Fibroblast of skin of back (primary cell): Measurements from ENCODE around the gene MAMDC4.
"Not testable (repeated sequence)": the region's sequence is repeated elsewhere in the genome, so short reads cannot be mapped to it uniquely, and the experiment has no call there.

ENCODE experiments used
- DNase-seq: peaks from one replicate; pipeline ENCODE4 v3.0.0-alpha.2; 2013

The MAMDC4 gene

DNA sequence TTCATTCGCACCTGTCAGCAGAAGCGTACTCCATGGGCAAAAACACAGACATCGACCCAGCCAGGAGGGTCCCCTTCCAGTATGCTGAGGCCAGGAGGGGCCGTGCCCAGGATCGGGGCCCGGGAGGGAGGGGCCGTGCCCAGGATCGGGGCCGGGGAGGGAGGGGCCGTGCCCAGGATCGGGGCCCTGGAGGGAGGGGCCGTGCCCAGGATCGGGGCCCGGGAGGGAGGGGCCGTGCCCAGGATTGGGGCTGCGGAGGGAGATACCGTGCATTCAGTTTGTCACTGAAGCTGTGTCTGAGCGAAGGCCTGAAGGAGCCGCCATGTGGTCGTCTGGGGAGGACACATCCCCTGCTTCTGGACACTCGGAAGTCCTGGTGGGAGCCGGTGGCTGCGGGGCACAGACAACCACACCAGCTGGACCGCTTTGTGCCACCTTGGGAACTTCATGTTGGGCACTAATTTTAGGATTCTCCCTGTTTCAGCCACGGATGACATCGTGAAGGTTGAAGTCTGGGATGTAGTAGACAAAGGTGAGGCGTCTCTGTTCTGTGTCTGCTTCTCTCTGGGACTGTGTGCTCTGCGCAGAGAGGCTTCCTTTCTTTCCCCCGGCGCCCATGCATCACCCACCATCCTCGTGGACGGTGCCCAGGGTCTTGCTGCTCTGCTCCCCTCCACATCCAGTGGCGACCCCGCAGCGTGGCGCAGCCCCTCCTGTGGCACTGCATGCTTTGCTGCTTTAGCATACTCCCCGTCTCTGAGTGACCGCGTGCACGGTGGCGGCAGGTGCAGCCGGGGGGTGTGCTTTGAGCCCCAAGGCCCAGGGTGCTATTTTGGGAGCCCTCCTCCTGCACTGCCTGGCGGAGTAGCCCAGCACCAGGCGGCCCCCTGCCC, 26.6 kb upstream of the MAMDC4 start:
- no peak for DNase-seq

GRCh38 chr9:136826188-136826541, 26.0 kb upstream of the MAMDC4 start:
- DNase-seq, result no peak

DNA sequence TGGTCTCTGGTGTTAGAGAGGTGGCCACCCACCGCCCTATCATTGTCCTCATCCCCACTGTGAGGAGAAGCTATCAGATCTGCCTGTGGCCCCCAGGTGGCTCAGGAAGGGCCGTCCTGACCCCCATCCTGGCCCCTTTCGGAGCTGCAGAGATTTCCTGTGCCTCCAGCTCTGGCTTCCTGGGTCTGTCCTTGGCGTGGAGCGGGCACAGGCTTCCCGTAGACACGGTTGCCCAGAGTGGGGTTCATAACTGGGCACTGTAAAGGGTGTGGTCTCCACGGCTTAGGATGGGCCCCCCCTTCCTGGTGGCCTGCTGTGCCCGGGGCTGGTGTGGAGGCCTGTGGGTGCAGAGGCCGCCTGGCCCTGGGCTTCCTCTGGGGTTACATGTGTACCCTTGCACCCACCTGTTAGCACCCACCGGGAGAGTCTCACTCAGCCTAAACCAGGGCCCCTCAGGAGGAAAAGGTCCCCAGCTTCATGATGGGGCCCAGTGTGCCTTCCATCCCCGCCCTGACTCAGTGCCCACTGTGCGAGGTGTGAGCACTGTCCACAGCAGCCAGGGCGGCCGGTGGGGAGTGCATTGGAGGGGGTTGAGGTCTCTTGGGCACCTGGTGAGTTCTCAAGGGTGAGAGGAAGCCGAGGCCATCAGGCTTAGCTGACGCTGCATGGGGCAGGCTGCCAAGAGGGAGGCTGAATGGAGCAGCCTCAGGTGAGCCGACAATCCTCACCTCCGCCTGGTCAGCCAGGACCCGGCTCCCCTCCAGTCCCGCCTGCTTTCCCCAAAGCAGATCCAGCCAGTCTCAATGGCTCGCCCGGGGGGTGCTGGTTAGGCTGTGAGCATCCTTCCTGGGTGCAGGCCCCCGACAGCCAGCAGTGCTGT, 25.2 kb upstream of the MAMDC4 start:
- no peak for DNase-seq

DNA sequence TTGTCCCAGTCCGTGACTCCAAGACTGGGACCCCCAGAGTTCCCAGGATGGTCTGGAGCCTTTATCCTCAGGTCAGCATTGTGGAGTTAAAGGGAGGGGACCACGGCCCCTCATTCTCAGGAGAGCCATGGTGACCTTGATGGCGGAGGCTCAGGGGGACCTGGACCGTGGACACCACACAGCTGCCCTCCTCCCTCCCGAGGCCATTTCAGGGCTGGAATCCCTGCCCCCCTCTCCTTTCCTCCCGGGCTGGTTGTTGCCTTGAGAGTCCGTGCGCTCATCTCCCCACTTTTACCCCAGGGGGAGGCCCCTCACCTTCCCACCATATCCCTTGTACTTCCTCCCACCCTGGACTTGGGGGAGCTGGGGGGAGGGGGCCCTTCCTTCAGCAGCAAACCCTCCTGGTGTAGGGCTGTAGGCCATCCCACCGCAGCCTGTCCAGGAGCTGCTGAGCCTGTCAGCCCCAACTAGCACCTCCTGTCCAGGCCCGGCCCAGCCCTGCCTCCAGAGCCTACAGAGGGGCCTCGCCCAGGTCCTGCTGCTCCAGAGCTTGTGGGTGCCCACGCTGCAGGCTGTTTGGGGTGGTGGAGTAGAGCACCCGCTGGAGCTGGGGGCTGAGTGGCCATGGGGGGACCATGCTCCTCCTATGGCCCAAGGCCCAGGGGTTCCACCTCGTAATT, 24.2 kb upstream of the MAMDC4 start:
- DNase-seq, result no peak

DNA sequence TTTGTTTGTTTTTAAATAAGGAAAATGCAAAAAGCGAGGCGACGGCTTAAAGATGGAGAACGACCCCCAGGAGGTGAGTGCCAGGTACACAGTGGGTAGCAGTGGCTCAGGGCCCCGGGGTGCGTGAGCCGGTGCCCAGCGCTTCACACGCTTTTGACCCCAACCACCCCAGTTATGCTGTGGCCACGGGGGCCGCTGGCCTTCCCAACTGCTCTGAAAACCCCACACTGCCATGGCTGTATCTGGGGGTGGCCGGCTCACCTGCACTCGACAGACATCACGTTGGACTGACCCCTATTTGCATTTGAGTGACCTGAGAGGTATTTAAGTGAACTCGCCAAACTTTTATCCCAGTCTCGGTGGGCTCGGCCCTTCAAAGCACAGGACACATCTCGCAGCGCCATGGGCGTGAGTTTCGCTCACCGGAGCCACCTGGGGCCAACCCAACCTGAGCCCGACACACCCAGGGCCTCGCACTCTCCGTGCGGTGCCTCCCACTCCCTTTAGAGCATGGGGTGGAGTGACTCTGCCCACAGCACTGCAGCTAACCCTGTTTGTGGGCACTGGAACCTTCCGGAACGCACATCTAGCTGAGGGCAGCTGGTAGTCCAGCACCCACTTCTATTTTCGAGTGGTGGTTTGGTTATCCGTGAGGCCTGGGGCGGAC, 23.5 kb upstream of the MAMDC4 start:
- no peak for DNase-seq

DNA sequence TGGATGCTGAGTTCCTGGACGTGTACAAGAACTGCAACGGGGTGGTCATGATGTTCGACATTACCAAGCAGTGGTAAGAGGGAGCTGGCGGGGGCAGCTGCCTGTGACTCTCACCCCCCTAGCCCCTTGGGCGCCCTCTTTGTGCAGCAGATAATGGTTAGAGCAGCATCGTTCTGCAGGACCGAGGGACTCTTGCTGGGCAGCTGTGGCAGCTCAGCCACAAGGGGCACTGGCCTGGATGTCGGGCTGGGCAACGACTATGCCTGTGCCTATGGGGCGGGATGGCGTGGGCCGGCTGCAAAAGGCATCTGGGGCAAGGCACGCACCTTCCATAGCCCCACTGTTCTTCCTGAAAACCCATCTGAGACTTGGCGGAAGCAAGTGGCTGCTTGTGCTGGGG, 22.7 kb upstream of the MAMDC4 start:
- DNase-seq, result no peak

DNA sequence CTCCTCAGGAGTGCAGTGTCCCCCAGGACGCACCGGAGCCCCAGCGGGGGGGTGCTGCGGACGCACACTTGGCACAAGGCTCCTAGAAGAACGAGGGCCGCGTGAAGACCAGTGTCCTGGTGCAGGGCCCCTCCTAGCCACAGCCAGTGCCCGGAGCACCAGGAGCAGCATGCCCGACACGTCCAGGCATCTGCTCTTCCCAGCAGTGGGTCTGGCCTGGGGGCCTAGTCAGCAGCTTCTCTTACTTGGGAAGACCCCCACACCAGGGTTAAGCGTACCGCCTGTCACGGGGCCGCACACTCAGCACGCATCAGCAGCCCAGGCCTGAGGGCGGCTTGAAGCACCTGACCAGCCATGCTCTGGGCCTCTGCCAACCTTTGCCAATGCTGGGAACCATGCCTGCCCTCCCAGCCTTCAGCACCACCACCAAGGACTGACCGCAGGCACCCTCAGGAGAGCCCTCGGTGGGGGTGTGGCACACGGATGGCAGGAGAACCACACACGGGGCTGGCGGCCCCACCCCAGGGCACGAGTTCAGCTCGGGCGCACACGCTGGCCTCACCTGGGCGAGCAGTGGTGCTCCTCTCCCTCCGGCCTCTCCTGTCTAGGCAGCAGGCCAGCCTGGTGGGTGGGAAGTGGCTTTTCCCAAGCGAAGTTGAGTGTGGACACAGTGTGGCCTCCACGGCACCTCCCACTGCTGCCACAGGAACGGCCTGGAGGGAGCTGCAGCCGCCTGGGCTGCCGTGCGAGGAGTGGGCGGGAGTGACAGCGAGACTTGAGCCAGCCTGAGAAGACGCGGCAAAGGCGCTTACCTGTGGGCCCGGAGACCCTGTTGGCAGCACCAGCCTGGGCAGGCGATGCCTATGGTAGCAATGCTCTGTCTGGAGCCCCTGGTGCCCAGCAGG, 21.9 kb upstream of the MAMDC4 start:
- DNase-seq, result no peak

- no peak for DNase-seq
Observed at GRCh38 chr9:136831002-136831719, 21.0 kb upstream of the MAMDC4 start.

DNA sequence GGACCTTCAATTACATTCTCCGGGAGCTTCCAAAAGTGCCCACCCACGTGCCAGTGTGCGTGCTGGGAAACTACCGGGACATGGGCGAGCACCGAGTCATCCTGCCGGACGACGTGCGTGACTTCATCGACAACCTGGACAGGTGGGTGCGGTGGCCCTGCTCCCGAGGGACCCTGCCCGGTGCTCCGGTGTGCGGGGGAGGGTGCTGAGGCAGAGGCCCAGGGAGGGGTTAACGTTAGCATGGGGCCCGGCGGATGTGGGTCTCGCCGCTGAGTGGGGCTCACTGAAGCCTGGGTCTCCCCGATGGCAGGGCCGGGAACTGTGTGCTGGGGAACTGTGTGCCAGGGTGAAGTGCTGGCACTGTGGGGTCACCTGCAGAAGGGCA, 20.4 kb upstream of the MAMDC4 start:
- no peak for DNase-seq

GRCh38 chr9:136832581-136832980, 19.6 kb upstream of the MAMDC4 start:
- no peak for DNase-seq

- DNase-seq, result not testable (repeated sequence)
Observed at GRCh38 chr9:136833381-136834048, 18.6 kb upstream of the MAMDC4 start.

DNA sequence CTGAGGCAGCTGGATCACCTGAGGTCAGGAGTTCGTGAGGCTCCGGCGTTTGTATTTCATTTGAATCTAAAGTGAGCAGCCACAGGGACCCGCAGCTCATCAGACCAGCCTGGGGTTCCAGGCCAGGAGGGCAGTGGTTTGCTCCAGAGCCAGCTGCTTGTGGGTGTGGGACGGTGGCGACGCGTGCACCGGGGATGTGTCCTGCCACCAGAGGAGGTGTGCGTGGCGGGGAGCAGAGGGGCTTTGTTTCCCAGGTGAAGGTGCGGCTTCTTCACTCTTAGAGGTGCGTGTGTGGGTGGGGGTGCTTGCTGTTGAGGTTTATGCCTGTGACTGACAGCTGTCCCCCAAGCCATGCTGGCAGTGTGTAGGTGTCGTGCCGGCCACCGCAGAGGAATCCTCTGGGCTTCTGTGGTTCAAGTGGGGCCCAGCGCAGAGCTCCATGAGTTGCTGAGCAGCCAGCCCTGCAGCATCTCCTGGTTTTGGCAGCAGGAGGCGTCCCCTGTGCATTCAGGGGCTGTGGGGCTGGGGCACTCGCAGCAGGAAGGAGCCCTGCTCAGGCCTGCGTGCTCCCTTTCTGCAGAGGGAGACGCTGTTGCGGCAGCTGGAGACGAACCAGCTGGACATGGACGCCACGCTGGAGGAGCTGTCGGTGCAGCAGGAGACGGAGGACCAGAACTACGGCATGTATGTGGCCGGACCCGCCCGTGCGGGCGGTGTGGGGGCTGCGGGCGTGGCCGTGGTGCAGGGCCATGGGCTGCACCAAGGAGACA, 16.8 kb upstream of the MAMDC4 start:
- DNase-seq, result no peak

- DNase-seq, result no peak
Observed at GRCh38 chr9:136835932-136836904, 15.9 kb upstream of the MAMDC4 start.

DNA sequence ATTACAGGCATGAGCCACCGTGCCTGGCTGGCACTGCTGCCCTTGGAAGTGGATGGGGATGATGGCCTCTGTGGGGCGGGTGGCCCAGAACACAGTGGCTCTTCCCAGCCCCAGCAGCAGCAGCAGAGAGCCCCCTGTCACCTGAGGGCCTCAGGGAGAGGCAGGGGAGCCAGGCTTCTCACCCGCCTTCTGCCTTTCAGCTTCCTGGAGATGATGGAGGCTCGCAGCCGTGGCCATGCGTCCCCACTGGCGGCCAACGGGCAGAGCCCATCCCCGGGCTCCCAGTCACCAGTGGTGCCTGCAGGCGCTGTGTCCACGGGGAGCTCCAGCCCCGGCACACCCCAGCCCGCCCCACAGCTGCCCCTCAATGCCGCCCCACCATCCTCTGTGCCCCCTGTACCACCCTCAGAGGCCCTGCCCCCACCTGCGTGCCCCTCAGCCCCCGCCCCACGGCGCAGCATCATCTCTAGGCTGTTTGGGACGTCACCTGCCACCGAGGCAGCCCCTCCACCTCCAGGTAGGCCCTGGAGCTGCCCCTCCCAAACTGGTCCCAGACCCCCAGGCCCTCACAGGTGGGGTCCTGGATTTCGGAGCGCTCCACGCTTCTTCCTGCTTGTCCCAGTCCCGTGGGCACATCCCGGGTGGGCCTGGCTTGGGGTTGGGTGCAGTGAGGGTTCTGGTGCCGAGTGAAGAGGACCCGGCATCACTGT, 14.8 kb upstream of the MAMDC4 start:
- no peak for DNase-seq

DNA sequence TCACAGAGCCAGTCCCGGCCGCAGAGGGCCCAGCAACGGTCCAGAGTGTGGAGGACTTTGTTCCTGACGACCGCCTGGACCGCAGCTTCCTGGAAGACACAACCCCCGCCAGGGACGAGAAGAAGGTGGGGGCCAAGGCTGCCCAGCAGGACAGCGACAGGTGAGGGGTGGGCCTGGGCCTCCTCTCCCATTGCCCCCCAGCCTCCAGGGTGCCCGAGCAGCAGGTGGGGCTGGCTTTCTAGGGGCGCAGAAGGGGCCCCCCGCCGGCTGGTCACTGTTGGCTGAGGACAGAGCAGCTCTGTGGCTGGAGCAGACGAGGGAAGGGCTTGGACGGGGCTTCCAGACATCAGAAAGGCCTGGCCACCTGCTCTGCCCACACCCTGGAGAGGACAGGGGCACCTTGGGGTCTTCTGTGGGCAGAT, 14.3 kb upstream of the MAMDC4 start:
- not testable (repeated sequence) for DNase-seq

DNA sequence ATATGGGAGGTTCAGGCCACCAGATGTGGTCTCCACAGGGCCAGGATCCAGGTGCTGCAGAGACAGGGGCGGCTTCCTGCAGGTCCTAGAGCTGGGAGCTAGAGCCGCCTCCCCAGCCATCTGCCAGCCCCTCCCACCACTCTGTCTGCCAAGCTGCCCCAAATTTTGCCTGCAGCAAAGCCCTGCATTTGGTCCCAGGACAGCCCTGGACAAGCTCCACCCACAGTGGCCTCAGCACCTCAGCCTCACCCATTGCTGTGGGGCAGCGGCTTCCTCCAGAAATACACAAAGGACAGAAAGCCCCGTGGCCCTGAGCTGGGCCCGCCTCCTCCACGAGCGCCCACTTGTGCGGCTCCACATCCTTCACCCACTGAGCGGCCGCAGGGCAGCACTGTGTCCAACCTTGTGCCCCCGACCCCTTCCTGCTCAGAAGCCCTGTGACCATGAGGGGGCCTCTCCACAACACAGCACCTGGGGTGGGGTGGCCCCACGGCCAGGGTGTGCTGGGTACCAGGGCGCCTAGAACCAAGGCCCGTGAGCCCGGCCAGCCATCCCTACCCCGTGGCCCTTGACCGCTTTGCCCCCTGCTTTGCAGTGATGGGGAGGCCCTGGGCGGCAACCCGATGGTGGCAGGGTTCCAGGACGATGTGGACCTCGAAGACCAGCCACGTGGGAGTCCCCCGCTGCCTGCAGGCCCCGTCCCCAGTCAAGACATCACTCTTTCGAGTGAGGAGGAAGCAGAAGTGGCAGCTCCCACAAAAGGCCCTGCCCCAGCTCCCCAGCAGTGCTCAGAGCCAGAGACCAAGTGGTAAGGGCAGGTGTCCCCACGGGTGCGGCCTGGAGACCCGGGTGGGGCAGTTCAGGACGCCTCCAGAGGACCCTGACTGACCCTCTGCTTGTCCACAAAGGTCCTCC, 13.6 kb upstream of the MAMDC4 start:
- DNase-seq, result no peak
